K562 (cell line): ENCODE measurements around the gene SHANK3. TPM values are rescaled to one million over a fixed set of nuclear protein-coding genes. Genes with fewer than 3 reads are reported as not detected.

Source experiments
- ATAC-seq: fragments of 200-7000 bp; cut with Tn5 transposase; 3 replicates; pipeline ENCODE4 v1.9.1; 2020; ENCODE audit warnings: moderate library complexity
- BruUV-seq: library from RNA; stranded (reverse); fragments of 400-500 nt; replicated peaks from 2 replicates; lab custom pipeline; 2021; lab: Mats Ljungman, UMichigan
- CTCF ChIA-PET: fragments of 300-600 bp; formaldehyde crosslinking; extraction: SDS; loops from one replicate; lab custom pipeline; 2021; ENCODE audit warnings: low intra/inter-chr PET ratio; lab: Yijun Ruan, JAX
- POLR2A ChIA-PET: fragments of 300-600, 350-650 bp; sonication (Branson Sonifier 250); formaldehyde crosslinking; extraction: SDS; loops from one replicate; lab custom pipeline; 2021; ENCODE audit warnings: antibody characterized with exemption, inconsistent platforms; lab: Yijun Ruan, JAX
- DNase-seq, 4 experiments: peaks; one replicate each; pipeline versions ENCODE4 v3.0.0 to v3.0.0-alpha.2; 2011 to 2018; ENCODE audit warnings: low spot score in 3 of 4, mixed read lengths in 3 of 4; ENCODE audit errors: extremely low read depth in 1 of 4
- FAIRE-seq: peaks from 2 replicates; lab custom pipeline; 2011; peaks lifted over from hg19 to GRCh38; lab: Jason Lieb, UNC
- H2AFZ ChIP-seq: 2 replicates; pipeline ENCODE4 v1.6.0; 2011; ENCODE audit warnings: low read depth, low read length, control low read depth, inconsistent platforms
- H3K27ac ChIP-seq: fragments of 200-600 bp; 3 replicates; pipeline ENCODE4 v1.8.0; 2011; ENCODE audit warnings: low read depth, mild to moderate bottlenecking, control low read depth, inconsistent platforms, low read length, moderate library complexity, mixed read lengths; ENCODE audit errors: extremely low read depth
- H3K27me3 ChIP-seq, 2 experiments: fragments of 300-600 bp in 1 of 2; 2 replicates in 1 of 2; 3 replicates in 1 of 2; pipeline versions ENCODE4 v1.6.0 to v1.8.0; 2011; ENCODE audit warnings: inconsistent platforms in 2 of 2, low read length in 2 of 2, mild to moderate bottlenecking in 1 of 2, mixed read lengths in 1 of 2, moderate library complexity in 1 of 2; ENCODE audit not compliant: control insufficient read depth in 2 of 2, insufficient read depth in 2 of 2
- H3K36me3 ChIP-seq: fragments of 300-600 bp; 3 replicates; pipeline ENCODE4 v1.8.0; 2011; ENCODE audit warnings: mild to moderate bottlenecking, low read length, inconsistent platforms; ENCODE audit not compliant: control insufficient read depth, insufficient read depth
- H3K4me1 ChIP-seq, 2 experiments: fragments of 200-600 bp in 1 of 2; replicated peaks in 1 of 2; 2 replicates in 1 of 2; 3 replicates in 1 of 2; pipeline versions ENCODE4 v1.5.1 to v1.8.0; 2011; ENCODE audit warnings: inconsistent platforms in 2 of 2, low read length in 2 of 2, mild to moderate bottlenecking in 1 of 2, mixed read lengths in 1 of 2, moderate library complexity in 1 of 2; ENCODE audit not compliant: control insufficient read depth in 2 of 2, insufficient read depth in 2 of 2
- H3K4me2 ChIP-seq: 2 replicates; pipeline ENCODE4 v1.6.1; 2011; ENCODE audit warnings: low read length, control low read depth, inconsistent platforms, mixed read lengths; ENCODE audit not compliant: insufficient read depth
- H3K4me3 ChIP-seq: fragments of 200-600 bp; sonication (generic), shearing (Covaris generic); 2 replicates; pipeline ENCODE4 v1.5.1; 2016; ENCODE audit warnings: control low read depth, inconsistent platforms
- H3K79me2 ChIP-seq: fragments of 200-600 bp; 3 replicates; pipeline ENCODE4 v1.8.0; 2011; ENCODE audit warnings: low read length, inconsistent platforms; ENCODE audit not compliant: control insufficient read depth, insufficient read depth
- H3K9ac ChIP-seq, 2 experiments: 2 replicates each; pipeline versions ENCODE4 v1.6.0 to v1.6.1; 2011; ENCODE audit warnings: low read depth in 2 of 2, low read length in 2 of 2, control low read depth in 1 of 2, inconsistent platforms in 1 of 2, mild to moderate bottlenecking in 1 of 2, mixed read lengths in 1 of 2; ENCODE audit not compliant: insufficient read depth in 1 of 2
- H3K9me1 ChIP-seq: one replicate; pipeline ENCODE4 v1.6.0; 2011; ENCODE audit warnings: inconsistent platforms, mild to moderate bottlenecking, low read length, moderate library complexity; ENCODE audit not compliant: control insufficient read depth, insufficient read depth
- H3K9me3 ChIP-seq: replicated peaks from 2 replicates; pipeline ENCODE4 v1.5.1; 2011; ENCODE audit warnings: low read depth, low read length, inconsistent platforms; ENCODE audit not compliant: control insufficient read depth, insufficient read depth
- H4K20me1 ChIP-seq: replicated peaks from 2 replicates; pipeline ENCODE4 v1.6.1; 2011; ENCODE audit warnings: low read length, inconsistent platforms, mixed read lengths; ENCODE audit not compliant: control insufficient read depth, insufficient read depth
- ARNT ChIP-seq, 2 experiments: fragments of 450-650 bp; IDR thresholded peaks; 2 replicates each; pipeline ENCODE4 v1.6.1; 2016; ENCODE audit warnings: mild to moderate bottlenecking in 1 of 2
- ELF2 ChIP-seq: fragments of 250-450 bp; sonication (Bioruptor Pico); IDR thresholded peaks from 2 replicates; pipeline ENCODE4 v1.5.0; 2021; ENCODE audit warnings: mild to moderate bottlenecking
- GTF3C2 ChIP-seq: IDR thresholded peaks from 3 replicates; pipeline ENCODE4 v1.6.1; 2011; ENCODE audit warnings: borderline replicate concordance, mild to moderate bottlenecking, moderate library complexity; ENCODE audit not compliant: insufficient read length; ENCODE audit errors: extremely low read depth
- KLF10 ChIP-seq: fragments of 250-450 bp; sonication (Bioruptor Pico); IDR thresholded peaks from 2 replicates; pipeline ENCODE4 v1.6.1; 2021; ENCODE audit warnings: matching md5 sums
- KLF13 ChIP-seq: fragments of 450-650 bp; IDR thresholded peaks from 2 replicates; pipeline ENCODE4 v1.6.1; 2016; ENCODE audit warnings: missing genetic modification characterization, low read depth, mild to moderate bottlenecking, missing compliant biosample characterization, moderate library complexity, borderline replicate concordance
- MTA1 ChIP-seq: fragments of 450-650 bp; IDR thresholded peaks from 2 replicates; pipeline ENCODE4 v1.6.1; 2017; ENCODE audit warnings: borderline replicate concordance
- MTF1 ChIP-seq: fragments of 250-450 bp; sonication (Bioruptor Pico); IDR thresholded peaks from 2 replicates; pipeline ENCODE4 v1.9.0; 2021; ENCODE audit warnings: moderate library complexity, mild to moderate bottlenecking, inconsistent platforms, borderline replicate concordance
- ZNF165 ChIP-seq: fragments of 250-450 bp; sonication (Bioruptor Pico); IDR thresholded peaks from 2 replicates; pipeline ENCODE4 v1.4.0; 2020; ENCODE audit warnings: borderline replicate concordance
- ZNF184 ChIP-seq: sonication (generic); formaldehyde crosslinking; IDR thresholded peaks from 2 replicates; pipeline ENCODE4 v1.5.0; 2020; ENCODE audit warnings: missing genetic modification reagents
- ZZZ3 ChIP-seq: fragments of 450-650 bp; IDR thresholded peaks from 2 replicates; pipeline ENCODE4 v1.6.1; 2016; ENCODE audit warnings: antibody characterized with exemption, mild to moderate bottlenecking, moderate library complexity
- WGBS: fragments of 100-300 bp; shearing (Covaris generic); methylation state at CpG from one replicate; pipeline ENCODE4 v1.1.6; 2016; ENCODE audit warnings: low coverage, mixed read lengths; ENCODE audit not compliant: insufficient coverage; ENCODE audit errors: missing lambda C conversion rate; 5-methylcytosine and 5-hydroxymethylcytosine counted together
- in situ Hi-C: fragments of 300-500 bp; cut with MboI; formaldehyde crosslinking; loops from 4 replicates; pipeline ENCODE4 v1.15.0; 2018; ENCODE audit warnings: inconsistent platforms, mixed read lengths
- intact Hi-C: fragments of 100-400 bp; cut with micrococcal nuclease; formaldehyde crosslinking; loops from 2 replicates; pipeline ENCODE4 v1.14.2; 2022
- polyA plus RNA-seq, 8 experiments: library from polyadenylated mRNA; depleted of rRNA in 4 of 8; stranded (reverse) in 5 of 8; unstranded in 3 of 8; fragments of >200 nt; fragmentation: Nextera tagmentation in 2 of 8; fragmentation: Illumina TruSeq in 1 of 8; extraction: Ambion mirVana in 2 of 8; extraction: Trizol in 1 of 8; gene quantifications; 2 replicates each; pipeline versions ENCODE4 v1.2.1 to v1.2.3, GENCODE V29; 2011 to 2014; ENCODE audit warnings: inconsistent platforms in 1 of 8, missing spikeins in 1 of 8
- total RNA-seq, 7 experiments: library from RNA; depleted of rRNA in 6 of 7; stranded (reverse); fragments of >200 nt in 6 of 7; fragmentation: Illumina TruSeq in 2 of 7; extraction: Trizol in 2 of 7; gene quantifications; 2 replicates each; pipeline versions ENCODE4 v1.2.1 to v1.2.3, GENCODE V29; 2011 to 2021; ENCODE audit warnings: low replicate concordance in 1 of 7
- TF ChIP-seq, protein P1 (sequence below), 2 experiments: fragments of 150-350 bp in 1 of 2; IDR thresholded peaks; 2 replicates each; pipeline ENCODE4 v1.6.1; 2012 to 2016; ENCODE audit warnings: low read depth in 2 of 2, low read length in 2 of 2, mild to moderate bottlenecking in 1 of 2, moderate library complexity in 1 of 2
- TF ChIP-seq, protein P2 (sequence below): IDR thresholded peaks from 2 replicates; pipeline ENCODE4 v1.6.1; 2011; ENCODE audit not compliant: insufficient read length; ENCODE audit errors: extremely low read depth

Gene SHANK3
- total and polyA plus RNA-seq, 9 of the 15 experiments (the other 6 are each of a cell fraction or from before 2014, with no cell fraction given): 0.01 to 0.07 (median 0.03) TPM; not detected in 6

GRCh38 chr22:50703726-50704509 is 31.3 kb downstream of the SHANK3 start:
- 26% methylated on average over 17 of the region's 36 CpGs for WGBS
- DNase-seq: no peak
- Histone ChIP-seq H3K9me3 (no peaks in the 10 kb centered on the region), H3K27me3 (peaks cover 0 to 32% of the 10 kb centered on the region in 2 experiments; a peak in 2 of 5 replicates), H2AFZ (no peak overlapping the region), H3K27ac (no peak overlapping the region), H3K9ac (no peak overlapping the region), H3K36me3 (no peaks in the 10 kb centered on the region), H3K4me3 (no peak overlapping the region), H4K20me1 (no peaks in the 10 kb centered on the region), H3K9me1 (no peaks in the 10 kb centered on the region), H3K4me1 (peaks cover 0 to 28% of the 10 kb centered on the region in 2 experiments; a peak in 2 of 5 replicates), H3K4me2 (no peak overlapping the region), H3K79me2 (no peaks in the 10 kb centered on the region)
- no peak for ATAC-seq
- no peak for FAIRE-seq
- intact Hi-C loops (no loop called here), in situ Hi-C loops (no loop called here)
- CTCF ChIA-PET: no interaction called here
- no TSS peak for BruUV-seq
- POLR2A ChIA-PET: no interaction called here
- TF ChIP-seq ARNT (IDR thresholded peaks at IDR 0.05): no peak
- TF ChIP-seq, protein P1, sequence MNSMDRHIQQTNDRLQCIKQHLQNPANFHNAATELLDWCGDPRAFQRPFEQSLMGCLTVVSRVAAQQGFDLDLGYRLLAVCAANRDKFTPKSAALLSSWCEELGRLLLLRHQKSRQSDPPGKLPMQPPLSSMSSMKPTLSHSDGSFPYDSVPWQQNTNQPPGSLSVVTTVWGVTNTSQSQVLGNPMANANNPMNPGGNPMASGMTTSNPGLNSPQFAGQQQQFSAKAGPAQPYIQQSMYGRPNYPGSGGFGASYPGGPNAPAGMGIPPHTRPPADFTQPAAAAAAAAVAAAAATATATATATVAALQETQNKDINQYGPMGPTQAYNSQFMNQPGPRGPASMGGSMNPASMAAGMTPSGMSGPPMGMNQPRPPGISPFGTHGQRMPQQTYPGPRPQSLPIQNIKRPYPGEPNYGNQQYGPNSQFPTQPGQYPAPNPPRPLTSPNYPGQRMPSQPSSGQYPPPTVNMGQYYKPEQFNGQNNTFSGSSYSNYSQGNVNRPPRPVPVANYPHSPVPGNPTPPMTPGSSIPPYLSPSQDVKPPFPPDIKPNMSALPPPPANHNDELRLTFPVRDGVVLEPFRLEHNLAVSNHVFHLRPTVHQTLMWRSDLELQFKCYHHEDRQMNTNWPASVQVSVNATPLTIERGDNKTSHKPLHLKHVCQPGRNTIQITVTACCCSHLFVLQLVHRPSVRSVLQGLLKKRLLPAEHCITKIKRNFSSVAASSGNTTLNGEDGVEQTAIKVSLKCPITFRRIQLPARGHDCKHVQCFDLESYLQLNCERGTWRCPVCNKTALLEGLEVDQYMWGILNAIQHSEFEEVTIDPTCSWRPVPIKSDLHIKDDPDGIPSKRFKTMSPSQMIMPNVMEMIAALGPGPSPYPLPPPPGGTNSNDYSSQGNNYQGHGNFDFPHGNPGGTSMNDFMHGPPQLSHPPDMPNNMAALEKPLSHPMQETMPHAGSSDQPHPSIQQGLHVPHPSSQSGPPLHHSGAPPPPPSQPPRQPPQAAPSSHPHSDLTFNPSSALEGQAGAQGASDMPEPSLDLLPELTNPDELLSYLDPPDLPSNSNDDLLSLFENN (IDR thresholded peaks at IDR 0.05; ENCODE audit: low read depth in 2 of 2, low read length in 2 of 2): no peak
- no peak for TF ChIP-seq ZNF165
- no peak for TF ChIP-seq ELF2 (CRISPR knock-in tag)
- TF ChIP-seq, protein P2, sequence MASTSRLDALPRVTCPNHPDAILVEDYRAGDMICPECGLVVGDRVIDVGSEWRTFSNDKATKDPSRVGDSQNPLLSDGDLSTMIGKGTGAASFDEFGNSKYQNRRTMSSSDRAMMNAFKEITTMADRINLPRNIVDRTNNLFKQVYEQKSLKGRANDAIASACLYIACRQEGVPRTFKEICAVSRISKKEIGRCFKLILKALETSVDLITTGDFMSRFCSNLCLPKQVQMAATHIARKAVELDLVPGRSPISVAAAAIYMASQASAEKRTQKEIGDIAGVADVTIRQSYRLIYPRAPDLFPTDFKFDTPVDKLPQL: no peak
- TF ChIP-seq ZZZ3: no peak
- TF ChIP-seq MTF1 (CRISPR knock-in tag): no peak
- no peak for TF ChIP-seq ZNF184 (CRISPR knock-in tag)
- no peak for TF ChIP-seq MTA1
- no peak for TF ChIP-seq KLF13 (tag)
- TF ChIP-seq GTF3C2: no peak
- TF ChIP-seq KLF10: no peak
